Hepatocyte (in vitro differentiated cells): ENCODE data around the gene THSD7B.

Experiments
- EZH2 ChIP-seq: fragments of 200-600 bp; sonication (generic); IDR thresholded peaks from 2 replicates; pipeline ENCODE4 v1.6.1; 2016; ENCODE audit warnings: antibody characterized with exemption, mild to moderate bottlenecking, borderline replicate concordance
- EZH2phosphoT487 ChIP-seq: fragments of 200-600 bp; sonication (generic); IDR thresholded peaks from one replicate; pipeline ENCODE4 v1.6.1; 2018; ENCODE audit warnings: antibody characterized with exemption, mild to moderate bottlenecking, low read depth, moderate library complexity; ENCODE audit not compliant: unreplicated experiment, severe bottlenecking
- TF ChIP-seq, protein P1 (sequence below): fragments of 200-600 bp; sonication (generic); IDR thresholded peaks from 2 replicates; pipeline ENCODE4 v1.5.1; 2016; ENCODE audit warnings: antibody characterized with exemption, mild to moderate bottlenecking; ENCODE audit not compliant: poor library complexity

DNA sequence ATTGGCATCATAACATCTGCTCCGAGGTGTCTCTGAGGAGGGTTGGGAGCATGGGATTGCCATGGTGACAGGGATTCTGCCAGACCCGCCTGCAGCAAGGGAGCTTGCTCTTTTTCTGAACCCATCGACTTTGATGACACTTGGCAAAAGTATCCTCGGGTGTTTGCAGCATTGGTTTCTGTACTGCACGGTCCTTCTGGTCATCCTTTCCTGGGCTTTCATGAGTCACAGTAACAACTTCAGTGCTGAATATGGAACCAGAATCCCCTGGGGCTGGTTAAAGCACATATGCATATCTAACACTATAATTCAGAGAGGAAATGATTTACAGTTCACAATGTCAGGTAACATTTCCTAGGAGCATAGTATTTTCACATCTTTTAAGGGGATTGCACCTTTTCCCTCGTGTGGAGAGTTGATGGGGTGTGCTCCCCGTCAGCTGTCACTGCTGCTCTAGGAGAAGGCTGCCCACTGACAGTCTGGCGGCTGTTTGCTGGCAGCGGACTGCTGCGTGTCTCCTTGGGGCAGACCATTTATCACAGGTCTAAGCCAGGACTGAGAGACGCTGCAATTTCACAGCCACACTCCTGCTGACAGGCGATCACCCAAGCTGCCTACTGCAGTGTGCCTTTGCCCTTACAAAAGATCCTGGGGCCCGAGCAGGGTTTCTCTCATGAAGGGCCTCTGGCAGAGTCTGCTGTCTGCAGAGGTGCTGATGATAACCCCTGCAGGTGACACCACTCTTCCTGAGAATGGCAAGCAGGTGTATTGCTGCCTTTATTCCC, 425.3 kb downstream of the THSD7B start:
- TF ChIP-seq, protein P1, sequence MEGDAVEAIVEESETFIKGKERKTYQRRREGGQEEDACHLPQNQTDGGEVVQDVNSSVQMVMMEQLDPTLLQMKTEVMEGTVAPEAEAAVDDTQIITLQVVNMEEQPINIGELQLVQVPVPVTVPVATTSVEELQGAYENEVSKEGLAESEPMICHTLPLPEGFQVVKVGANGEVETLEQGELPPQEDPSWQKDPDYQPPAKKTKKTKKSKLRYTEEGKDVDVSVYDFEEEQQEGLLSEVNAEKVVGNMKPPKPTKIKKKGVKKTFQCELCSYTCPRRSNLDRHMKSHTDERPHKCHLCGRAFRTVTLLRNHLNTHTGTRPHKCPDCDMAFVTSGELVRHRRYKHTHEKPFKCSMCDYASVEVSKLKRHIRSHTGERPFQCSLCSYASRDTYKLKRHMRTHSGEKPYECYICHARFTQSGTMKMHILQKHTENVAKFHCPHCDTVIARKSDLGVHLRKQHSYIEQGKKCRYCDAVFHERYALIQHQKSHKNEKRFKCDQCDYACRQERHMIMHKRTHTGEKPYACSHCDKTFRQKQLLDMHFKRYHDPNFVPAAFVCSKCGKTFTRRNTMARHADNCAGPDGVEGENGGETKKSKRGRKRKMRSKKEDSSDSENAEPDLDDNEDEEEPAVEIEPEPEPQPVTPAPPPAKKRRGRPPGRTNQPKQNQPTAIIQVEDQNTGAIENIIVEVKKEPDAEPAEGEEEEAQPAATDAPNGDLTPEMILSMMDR: no peak
- TF ChIP-seq EZH2: no peak
- TF ChIP-seq EZH2phosphoT487: no peak
